ENCODE measurements around the gene KRT4. TPM values are rescaled to one million over a fixed set of nuclear protein-coding genes. Genes with fewer than 3 reads are reported as not detected.

Gene KRT4
- total RNA-seq, 1 donor from 2014 or later, result not detected

- intact Hi-C loops (cut with micrococcal nuclease), result no loop called here
- no peak for TF ChIP-seq CTCF (IDR thresholded peaks at IDR 0.05; ENCODE audit: borderline replicate concordance)
- no peaks in the 10 kb centered on the region for H3K36me3 ChIP-seq
Measured at GRCh38 chr12:52776913-52777395, 37.0 kb downstream of the KRT4 start, which contains the start of gene KRT76. Gene KRT76, minus strand, starts transcription at chr12:52777345. Its CDS starts 54 bp downstream, at chr12:52777291.

GRCh38 chr12:52776435-52776834 lies 37.5 kb downstream of the KRT4 start:
- intact Hi-C loops (cut with micrococcal nuclease), result no loop called here
- no peak for TF ChIP-seq CTCF (IDR thresholded peaks at IDR 0.05; ENCODE audit: borderline replicate concordance)
- peaks cover 81% of the 10 kb centered on the region for H3K27me3 ChIP-seq (ENCODE audit: low read depth)

More at GRCh38 chr12:52776913-52777395, 37.0 kb downstream of the KRT4 start, which contains the start of gene KRT76:
- Histone ChIP-seq H3K27me3 (ENCODE audit: low read depth) (peaks cover 86% of the 10 kb centered on the region), H3K27ac (replicated peaks) (no peak within 1 kb of the TSS), H3K4me3 (no peak within 1 kb of the TSS), H3K4me1 (no peaks in the 10 kb centered on the region), H3K9me3 (replicated peaks) (no peaks in the 10 kb centered on the region)
- DNase-seq, result no peak

GRCh38 chr12:52774629-52775250 lies 39.2 kb downstream of the KRT4 start:
- no peaks in the 10 kb centered on the region for H3K9me3 ChIP-seq (replicated peaks)
- no peak overlapping the region for H3K27ac ChIP-seq (replicated peaks)
- no peaks in the 10 kb centered on the region for H3K36me3 ChIP-seq
- H3K27me3 ChIP-seq (ENCODE audit: low read depth), result peaks cover 76% of the 10 kb centered on the region
- no peak for DNase-seq
- intact Hi-C loops (cut with micrococcal nuclease), result no loop called here
- no peaks in the 10 kb centered on the region for H3K4me1 ChIP-seq
- no peak for TF ChIP-seq CTCF (IDR thresholded peaks at IDR 0.05; ENCODE audit: borderline replicate concordance)
- H3K4me3 ChIP-seq, result no peak overlapping the region

More at GRCh38 chr12:52776435-52776834, 37.5 kb downstream of the KRT4 start:
- no peak for DNase-seq
- H3K36me3 ChIP-seq, result no peaks in the 10 kb centered on the region
- no peak overlapping the region for H3K4me3 ChIP-seq
- H3K27ac ChIP-seq (replicated peaks), result no peak overlapping the region
- no peaks in the 10 kb centered on the region for H3K9me3 ChIP-seq (replicated peaks)
- H3K4me1 ChIP-seq, result no peaks in the 10 kb centered on the region

- Histone ChIP-seq H3K27me3 (ENCODE audit: low read depth) (peaks cover 76% of the 10 kb centered on the region), H3K4me1 (no peaks in the 10 kb centered on the region), H3K36me3 (no peaks in the 10 kb centered on the region), H3K9me3 (replicated peaks) (no peaks in the 10 kb centered on the region), H3K4me3 (no peak overlapping the region), H3K27ac (replicated peaks) (no peak overlapping the region)
- no peak for TF ChIP-seq CTCF (IDR thresholded peaks at IDR 0.05; ENCODE audit: borderline replicate concordance)
- DNase-seq, result no peak
- intact Hi-C loops (cut with micrococcal nuclease), result no loop called here
Measured at GRCh38 chr12:52772772-52773171, 41.1 kb downstream of the KRT4 start.

GRCh38 chr12:52772188-52772587 lies 41.7 kb downstream of the KRT4 start:
- no peak for DNase-seq
- no peaks in the 10 kb centered on the region for H3K36me3 ChIP-seq
- H3K9me3 ChIP-seq (replicated peaks), result no peaks in the 10 kb centered on the region
- H3K4me1 ChIP-seq, result no peaks in the 10 kb centered on the region
- H3K4me3 ChIP-seq, result no peak overlapping the region
- intact Hi-C loops (cut with micrococcal nuclease), result no loop called here
- peaks cover 76% of the 10 kb centered on the region for H3K27me3 ChIP-seq (ENCODE audit: low read depth)
- H3K27ac ChIP-seq (replicated peaks), result no peak overlapping the region
- no peak for TF ChIP-seq CTCF (IDR thresholded peaks at IDR 0.05; ENCODE audit: borderline replicate concordance)

Measured in left ventricle myocardium inferior (tissue), 1 donor.